ENCODE data around the gene RIMBP2.
"Not testable (repeated sequence)": the region's sequence is repeated elsewhere in the genome, so short reads cannot be mapped to it uniquely, and the experiment has no call there.

The RIMBP2 gene

DNA sequence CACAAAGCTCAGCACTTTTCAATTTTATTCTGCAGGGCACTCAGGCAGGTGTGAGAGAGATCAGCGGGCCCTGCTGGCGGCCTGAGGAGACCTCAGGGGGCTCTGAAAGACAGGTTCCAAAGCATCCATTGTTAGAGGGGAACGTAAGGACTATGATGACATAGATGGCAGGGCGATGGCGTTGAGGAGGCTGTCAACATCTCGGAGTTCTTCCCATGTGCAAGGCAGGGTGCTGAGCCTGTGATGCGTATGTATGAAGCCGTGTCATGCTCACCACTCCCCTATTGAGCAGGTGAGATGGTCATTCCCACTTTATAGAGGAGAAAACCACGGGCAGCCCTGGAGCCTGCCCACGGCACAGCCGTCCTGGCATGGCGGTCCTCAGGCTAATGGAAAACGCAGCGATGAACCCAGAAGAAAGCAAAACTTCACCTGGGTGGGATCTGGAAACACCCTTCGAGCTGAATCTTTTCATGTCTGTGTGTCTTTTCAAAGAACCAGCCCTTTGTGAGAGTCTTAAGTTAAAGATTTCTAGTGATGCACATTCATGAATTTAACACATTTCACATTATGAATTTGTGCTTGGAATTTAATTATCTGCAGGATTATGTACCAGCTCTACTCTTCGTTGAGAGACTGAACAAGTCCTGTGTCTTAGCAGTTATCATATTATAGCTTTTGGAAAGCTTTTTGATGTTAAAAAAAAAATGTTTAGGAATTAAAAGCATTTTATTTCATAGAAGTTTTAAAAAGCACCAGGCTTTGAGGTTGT, 64.7 kb downstream of the RIMBP2 start:
- DNase-seq, result no peak

DNA sequence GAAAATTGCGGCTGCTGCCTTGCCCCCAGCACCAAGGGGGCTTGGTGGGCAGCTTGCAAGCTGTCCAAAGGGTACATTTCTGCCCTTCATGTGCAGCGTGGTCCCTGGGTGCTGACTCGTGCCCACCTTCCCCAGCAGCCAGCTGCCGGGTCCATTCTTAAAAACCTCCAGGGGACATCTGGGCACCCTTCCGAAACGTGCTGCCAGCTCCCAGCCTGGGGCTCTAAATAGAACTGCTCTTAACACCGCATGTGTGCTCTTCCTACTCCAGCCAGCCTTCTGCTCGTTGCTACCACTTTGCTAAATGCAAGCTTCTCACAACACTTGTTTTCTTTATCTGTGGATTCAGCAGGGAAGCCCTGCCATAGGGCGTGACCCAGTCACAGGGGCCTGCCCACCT, 66.0 kb downstream of the RIMBP2 start:
- no peak for DNase-seq

DNA sequence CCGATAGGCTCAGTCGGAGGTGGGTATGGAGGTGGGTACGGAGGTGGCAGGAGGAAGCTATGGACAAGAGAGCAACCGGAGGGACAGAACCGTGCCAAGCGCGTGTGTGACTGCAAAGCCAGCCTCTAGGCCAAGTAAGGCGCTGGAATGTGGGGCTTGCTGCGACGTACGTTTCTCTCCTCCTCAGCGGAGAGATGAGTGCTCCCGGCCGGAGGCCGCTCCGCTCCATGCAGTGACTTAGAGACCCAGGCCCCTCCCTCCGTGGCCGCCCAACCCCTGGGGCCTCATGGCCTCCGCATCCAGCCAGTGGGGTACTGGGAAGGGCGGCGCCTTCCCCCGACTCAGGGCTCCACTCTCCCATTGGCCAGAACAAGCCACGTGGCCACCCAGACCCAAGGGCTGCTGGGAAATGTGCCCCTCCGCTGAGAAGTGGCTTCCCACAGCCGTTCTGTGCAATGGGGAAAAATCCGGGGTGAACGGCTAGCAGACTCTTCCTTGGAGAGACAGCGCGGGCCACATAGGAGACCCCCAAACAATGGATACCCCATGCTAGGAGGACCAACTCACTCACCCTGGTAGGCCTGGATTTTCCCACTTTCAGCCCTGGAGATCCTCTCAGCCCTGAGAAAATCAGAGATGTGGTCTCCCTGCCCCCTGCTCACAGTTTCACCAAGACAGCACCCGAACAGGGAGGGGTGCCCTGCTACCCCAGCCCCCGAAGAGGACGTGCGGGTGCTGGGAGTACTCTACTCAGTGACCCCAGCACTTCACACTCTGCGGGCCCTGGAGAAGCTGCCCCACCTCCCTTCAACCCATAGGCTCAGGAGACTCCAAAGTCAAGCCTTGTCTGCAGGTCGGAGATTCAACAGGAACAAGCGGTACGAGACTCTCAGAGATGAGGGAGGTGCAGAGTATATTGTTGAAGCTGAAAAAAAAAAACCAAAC, 66.7 kb downstream of the RIMBP2 start:
- DNase-seq, result no peak

DNA sequence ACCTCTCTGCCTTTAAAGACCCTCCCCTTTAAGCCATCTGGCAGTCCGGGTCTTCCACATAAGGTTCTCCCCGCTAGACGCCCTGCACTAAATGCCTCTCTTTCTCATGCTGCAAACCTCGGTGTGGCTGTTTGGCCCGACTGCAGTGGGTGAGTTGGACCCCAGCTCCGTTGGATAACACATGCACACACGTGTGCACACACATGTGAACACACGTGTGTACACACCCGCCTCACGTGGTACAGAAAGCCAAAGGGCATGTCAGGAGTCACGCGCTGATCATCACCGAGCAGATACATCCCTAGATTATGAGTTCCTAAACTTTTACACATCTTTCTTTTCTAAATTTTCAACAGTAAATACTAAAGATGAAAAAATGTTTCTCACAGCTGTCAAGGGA, 68.3 kb downstream of the RIMBP2 start:
- DNase-seq, result no peak

DNA sequence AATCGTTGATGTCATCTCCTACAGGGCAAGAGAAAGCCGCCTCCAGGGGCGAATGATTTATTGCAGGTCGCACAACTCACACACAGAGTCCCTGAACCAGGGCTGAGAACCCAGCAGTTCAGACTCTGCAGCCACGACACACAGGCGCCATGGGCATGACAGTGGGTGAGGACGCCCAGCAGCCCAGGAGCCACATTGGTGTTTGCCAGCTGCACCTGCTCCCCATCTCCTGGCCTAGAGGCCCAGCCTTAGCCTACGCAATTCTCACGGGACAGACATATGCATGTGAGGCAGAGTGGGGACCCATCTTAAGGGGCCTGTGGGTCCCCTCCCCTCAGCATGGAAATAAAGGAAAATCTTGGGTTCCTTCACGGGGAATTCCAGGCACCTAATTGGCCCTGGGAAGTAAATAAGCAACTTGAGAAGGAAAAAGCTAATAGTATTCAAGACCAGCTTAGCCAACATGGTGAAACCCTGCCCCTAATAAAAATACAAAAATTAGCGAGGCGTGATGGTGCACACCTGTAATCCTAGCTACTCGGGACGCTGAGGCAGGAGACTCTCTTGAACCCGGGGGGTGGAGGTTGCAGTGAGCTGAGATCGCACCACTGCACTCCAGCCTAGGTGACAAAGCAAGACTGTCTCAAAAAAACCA, 69.3 kb downstream of the RIMBP2 start:
- DNase-seq, result no peak

DNA sequence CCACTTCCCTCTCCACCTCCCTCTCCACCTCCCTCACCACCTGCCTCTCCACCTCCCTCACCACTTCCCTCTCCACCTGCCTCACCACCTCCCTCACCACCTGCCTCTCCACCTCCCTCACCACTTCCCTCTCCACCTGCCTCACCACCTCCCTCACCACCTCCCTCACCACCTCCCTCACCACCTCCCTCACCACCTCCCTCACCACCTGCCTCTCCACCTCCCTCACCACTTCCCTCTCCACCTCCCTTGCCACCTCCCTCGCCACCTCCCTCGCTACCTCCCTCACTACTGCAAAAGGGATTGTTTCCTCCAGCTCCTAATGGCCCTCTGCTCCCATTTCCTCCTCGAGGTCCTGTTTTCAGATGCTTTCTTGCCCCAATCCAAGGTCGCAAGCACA, 69.9 kb downstream of the RIMBP2 start:
- DNase-seq, result not testable (repeated sequence)

DNA sequence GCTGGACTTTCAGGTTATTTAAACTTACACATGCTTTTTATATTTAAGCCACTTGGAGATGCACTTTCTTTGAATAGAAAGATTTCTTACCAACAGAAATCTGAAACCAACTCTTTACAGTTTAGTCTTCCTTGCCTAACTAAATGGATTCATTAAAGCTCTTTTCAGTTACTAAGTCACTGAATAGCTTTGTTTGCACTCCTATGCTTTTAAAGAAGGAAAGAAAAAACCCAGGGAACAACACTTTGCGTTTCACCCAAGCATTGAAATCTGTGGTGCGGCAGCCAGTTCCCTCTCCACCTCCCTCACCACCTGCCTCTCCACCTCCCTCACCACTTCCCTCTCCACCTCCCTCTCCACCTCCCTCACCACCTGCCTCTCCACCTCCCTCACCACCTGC, 70.3 kb downstream of the RIMBP2 start:
- DNase-seq, result no peak

DNA sequence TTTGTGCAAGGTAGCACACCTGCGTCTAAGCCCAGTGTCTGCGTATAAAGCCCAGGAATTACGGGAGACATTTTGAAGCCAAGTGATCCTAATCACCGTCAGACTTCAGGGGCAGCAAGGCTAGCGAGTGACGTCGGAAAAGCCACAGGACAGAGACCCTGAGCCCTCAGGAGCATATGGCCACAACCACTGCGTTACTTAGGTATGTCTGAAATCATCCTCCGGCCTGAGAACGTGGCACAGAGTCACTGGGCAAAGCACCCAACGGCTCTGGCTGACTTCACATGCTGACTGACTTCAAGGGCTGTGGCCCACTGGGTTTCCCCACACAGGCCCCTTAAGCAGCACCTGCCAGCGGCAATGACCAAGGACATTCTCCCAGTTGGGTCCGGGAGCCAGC, 71.5 kb downstream of the RIMBP2 start:
- DNase-seq, result no peak

DNA sequence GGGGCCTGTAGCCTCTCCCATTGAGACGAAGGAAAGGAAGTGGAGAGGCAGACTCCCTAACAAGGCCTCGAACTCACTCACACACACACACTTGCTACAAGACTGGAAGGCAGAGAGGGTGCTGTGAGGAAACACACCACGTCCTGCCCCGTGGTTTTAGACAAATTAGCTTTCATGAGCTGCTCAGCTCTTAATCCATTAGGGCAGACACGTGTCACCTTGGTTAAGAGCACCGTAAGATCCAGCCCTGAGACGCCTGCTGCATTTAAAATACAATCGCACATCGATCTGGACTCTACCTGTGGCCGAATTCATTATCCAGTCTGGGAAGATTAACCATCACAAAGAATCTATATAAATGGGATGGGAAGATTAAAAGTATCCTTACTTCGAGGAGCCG, 72.0 kb downstream of the RIMBP2 start:
- no peak for DNase-seq

DNA sequence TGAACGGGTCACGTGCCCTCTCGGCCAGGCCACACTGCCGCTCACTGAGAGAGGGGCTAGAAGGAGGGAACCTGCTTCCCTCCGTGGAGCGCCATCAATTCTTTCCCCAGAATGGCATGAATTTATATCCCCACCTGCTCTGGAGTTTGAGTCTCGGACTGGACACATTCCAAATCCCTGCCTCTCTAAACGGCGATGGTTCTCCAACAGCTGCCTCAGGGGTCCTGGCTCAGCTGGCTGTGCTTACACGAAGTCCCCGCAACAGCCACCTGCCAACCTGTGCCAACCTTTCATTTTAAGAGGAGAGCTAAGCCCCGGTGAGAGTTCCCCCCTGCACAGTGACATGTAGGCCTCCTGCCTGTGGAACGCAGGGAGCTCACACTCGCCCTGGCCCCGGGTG, 73.2 kb downstream of the RIMBP2 start:
- no peak for DNase-seq

DNA sequence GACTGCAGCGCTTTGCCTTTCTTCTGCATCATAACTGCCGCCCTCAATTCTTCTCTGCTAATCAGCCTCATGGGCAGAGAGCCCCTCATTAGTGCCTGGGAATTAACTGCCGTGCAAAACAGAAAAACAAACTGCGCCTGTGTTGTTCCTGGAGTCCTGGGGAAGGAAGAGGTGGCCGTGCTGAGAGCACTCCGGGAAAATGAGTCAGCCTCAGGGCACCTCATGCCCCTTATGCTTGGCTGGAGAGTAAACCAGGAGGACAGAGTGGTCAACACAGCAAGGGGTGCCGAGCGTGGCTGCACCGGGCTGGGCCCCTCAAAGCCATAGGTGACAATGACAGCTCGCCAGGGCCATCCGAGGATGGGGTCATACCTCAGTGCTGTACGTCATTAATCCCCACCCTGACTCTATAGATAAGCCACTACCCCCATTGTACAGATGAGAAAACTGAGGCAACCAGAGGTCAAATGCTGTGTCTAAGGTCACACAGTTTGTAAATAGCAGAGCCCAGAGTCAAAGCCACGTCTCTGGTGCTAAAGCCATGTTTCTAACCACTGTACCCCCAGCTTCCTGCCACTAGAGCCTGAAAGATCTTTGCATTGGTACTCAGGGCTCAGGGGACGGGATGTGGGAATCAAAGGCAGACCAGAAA, 74.4 kb downstream of the RIMBP2 start:
- no peak for DNase-seq

DNA sequence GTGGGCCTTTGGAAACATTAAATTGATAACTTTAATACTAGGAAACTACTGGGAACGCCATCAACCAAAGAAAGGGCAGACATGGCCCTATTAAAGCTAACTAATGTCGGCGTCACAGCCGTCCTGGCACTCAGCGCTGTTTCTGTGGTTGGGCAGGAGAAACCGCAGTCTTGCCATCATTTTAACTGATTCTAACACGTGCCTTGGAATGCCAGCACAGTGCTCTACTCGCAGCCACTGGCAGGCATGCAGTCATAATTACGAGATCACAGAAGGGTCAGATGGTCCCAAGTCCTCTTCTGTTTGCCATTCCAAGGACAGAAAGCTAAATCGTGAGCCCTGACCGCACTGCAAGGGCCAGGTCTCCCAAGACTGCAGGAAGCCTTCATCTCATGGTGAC, 75.2 kb downstream of the RIMBP2 start:
- no peak for DNase-seq

DNA sequence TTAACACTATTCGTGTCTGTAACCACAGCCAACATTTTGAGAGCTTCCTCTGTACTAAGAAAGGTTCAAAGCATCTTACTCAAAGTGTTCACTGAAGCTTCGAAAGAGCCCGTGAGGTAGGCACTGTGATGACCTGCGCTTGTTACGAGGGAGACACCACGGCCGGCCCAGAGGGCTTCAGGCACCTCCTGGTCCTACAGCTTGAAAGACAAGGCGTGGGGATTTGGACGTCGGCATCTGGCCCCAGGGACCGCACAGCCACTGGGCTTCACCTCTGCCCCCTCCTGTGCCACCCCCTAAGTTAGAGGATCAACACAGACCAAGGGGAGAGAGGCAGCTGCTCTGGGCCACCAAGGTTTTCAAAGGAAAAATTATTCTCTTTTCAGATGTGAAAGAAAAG, 75.6 kb downstream of the RIMBP2 start:
- DNase-seq, result no peak

DNA sequence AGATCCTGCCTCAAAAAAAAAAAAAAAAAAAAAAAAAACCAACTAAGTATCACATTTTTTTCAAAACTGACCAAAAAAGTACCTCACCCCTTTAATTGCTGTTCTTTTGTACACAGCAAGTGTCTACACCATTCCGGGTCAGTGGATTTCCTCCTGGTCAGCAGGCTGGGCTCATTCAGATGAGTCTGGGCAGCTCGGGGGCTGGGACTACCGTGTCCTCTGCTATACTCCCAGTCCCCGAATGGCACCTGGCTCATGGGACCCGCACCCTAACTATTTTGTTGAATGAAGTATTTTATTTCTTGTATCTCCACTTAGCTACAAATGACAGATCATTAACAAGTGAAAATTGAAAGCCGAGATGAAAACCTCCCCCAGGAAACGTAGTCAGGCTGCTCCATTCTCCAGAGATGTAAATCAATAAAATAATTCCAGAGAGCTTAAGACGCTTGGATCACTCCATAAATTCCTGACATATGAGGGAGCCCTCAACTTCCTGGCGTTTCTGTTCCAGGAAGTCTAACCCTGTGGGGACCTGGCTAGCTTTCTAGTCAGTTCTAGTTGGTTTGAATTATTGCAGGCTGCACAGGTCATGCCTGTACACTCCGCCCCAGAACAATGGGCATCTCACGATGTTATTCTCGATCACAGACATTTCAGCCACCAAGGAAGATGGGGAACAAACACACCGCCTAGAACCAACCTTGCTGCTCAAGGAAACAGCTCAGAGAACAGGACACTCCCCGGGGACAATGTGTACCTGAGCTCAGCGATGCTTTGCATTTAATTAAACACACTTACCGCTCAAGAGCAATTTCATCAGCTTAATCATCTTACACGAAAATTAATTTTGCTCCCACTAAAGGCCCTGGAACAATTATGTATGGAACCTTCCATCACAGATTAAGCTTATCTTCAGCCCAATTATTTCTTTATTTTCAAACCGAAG, 76.3 kb downstream of the RIMBP2 start:
- no peak for DNase-seq

DNA sequence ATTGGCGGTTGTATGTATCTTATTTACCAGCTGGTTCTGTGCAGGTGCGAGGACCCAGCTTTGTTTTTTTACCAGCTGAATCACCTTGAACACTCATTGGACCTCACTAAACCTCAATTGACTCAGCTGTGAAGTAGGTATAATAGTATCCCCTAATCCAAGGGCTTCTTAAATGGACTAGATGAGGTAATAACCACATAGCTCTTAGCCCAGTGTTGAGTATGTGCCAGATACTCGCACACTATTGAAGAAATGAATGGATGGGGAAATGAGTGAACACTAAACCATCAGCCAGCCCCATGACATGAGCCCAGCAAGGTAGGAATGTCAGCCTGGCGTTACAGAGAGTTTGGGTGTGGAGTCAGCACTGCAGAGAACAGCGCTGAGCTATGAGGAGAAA, 79.7 kb downstream of the RIMBP2 start:
- DNase-seq, result no peak

DNA sequence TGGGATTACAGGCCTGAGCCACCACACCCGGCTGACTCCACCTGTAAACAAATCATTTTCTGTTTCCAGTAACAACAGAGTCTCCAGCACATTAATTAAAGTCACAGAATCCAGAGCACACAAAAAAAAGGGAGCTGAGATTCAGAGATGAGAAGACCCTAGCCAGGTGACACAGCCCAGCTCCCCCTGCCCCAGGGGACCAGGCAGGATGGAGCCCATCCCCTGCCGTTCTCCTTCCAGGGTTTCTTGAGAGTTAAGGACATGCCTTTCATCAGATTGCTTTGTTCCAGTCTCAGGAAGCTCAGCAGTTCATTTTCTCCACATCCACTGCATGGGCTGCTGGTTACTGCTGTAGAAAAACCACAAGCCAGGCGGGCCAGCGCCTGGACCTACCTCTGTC, 81.2 kb downstream of the RIMBP2 start:
- DNase-seq, result no peak

DNA sequence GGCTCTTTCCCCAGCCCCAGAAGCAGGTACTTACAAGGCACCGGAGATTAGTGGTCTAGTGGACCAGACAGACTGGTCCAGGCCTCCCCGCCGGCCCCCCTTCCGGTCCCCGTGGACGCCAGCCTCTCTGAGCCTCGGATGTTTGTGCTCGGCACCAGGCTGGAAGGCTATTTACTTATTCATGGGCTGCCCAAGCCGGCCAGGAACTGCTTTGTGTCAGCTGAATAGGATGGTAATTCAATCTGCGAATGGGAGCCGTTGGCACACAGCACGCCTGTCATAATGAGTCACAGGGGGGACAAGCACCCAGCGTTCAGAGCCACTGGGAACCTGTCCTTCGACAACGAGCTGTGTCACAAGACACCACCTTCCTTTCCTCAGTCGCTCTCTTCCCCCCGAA, 82.3 kb downstream of the RIMBP2 start:
- DNase-seq, result no peak

DNA sequence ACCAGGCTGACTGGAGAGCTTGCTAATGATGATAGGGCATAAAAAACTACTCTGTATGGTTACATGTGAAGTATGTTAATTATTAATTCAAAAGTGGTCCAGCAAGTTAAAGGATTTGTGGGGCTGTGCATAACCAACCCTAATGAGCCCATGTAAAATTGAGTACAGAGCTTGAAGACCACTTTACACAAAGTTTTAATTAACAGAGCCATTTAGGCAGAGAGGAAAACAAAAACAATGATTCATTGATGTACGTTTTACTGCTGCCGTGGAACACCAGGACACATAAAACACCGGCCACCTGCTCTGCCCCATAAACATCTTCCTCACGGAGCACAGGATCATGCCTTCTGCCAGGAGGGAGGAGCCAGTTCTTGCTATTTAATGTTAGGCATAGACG, 83.5 kb downstream of the RIMBP2 start:
- DNase-seq, result no peak

DNA sequence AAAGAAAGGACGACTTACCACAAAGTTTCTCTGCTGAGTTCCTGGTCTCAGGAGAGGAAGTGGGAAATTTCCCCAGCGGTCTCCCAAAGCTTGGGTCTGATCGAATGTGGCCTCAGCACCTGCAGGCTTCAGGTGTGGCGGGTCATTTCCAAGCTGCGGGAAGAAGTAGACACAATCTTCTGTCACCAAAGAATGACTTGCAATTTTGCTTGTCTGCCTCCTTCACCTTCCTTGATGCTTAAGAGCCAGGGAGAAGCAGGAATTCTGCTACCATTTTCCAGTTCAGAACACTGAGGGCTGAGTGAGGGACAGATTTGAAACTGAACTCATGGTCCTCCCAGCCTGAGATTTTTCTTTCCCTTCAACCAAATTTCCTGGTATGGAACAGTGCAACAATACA, 87.8 kb downstream of the RIMBP2 start:
- no peak for DNase-seq

DNA sequence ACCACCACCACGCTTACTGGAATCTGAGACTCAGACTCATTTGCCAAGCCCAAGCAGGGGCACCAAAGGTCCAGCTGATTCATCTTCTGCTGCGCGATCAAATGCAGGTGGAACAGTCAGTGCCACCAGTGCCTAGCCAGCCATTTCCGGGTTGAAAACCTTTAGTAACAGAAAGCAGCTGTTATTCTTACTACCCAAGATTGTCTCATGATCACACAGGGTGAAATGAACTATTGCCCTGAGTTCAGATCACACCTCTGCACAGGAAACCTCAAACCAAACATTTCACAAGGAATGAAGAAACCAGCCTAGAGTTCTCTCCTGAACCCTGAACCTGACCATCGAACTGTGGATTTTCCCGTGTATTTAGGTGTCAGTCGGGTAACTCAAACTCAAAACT, 88.9 kb downstream of the RIMBP2 start:
- no peak for DNase-seq

DNA sequence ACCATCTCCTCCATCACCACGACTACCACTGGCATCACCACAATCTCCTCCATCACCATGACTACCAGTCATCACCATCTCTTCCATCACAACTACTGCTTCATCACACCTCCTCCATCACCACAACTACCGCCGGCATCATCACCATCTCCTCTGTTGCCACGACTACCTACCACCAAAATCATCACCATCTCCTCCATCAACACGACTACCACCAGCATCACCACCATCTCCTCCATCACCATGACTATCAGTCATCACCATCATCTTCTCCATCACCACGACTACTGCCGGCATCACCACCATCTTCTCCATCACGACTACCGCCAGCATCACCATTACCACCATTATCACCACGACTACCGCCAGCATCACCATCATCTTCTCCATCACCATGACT, 89.5 kb downstream of the RIMBP2 start:
- DNase-seq, result no peak

DNA sequence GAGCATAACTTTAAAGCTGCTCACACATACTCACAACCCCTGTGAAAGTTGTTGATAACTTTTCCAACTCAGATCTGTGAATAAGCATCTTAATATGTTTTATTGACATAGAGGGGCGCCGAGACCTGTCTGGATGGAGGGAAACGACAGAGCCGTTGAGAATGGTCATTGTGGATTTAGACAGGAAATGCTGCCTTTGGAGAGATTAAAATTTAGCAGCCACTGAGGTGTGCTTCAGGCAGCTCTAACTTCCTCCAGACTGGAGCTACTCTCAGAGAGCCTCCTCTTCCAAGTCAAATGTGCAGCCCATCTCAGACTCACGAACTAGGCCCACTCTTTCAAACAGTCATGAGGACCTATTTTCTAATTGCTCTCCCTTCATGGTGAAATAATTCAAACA, 90.9 kb downstream of the RIMBP2 start:
- no peak for DNase-seq

Measured in activated effector memory CD4-positive, alpha-beta T cell treated with Interleukin-2 at 50 U/mL for 16 hours (primary cell).